IMR-90 (cell line): ENCODE data around the gene ETFDH.

Experiments used
- BHLHE40 ChIP-seq: fragments of 150-350 bp; IDR thresholded peaks from 2 replicates; pipeline ENCODE4 v1.6.1; 2016; ENCODE audit warnings: mild to moderate bottlenecking, low read depth, low read length
- CEBPB ChIP-seq: IDR thresholded peaks from 2 replicates; pipeline ENCODE4 v1.6.1; 2012; ENCODE audit warnings: low read depth, low read length, improper control_type of control experiment
- CTCF ChIP-seq: conservative IDR thresholded peaks from 2 replicates; pipeline ENCODE4 v1.5.1; 2012; ENCODE audit warnings: mild to moderate bottlenecking, low read depth, low read length, improper control_type of control experiment
- ELK1 ChIP-seq: fragments of 150-350 bp; IDR thresholded peaks from 2 replicates; pipeline ENCODE4 v1.6.1; 2016; ENCODE audit warnings: low read depth, mild to moderate bottlenecking, low read length, moderate library complexity, borderline replicate concordance
- POLR2A ChIP-seq: IDR thresholded peaks from 2 replicates; pipeline ENCODE4 v1.6.1; 2012; ENCODE audit warnings: mild to moderate bottlenecking, low read depth, low read length
- RFX5 ChIP-seq: IDR thresholded peaks from 2 replicates; pipeline ENCODE4 v1.8.0; 2012; ENCODE audit warnings: low read depth, mild to moderate bottlenecking, low read length, moderate library complexity
- SMC3 ChIP-seq: fragments of 150-350 bp; IDR thresholded peaks from 2 replicates; pipeline ENCODE4 v1.6.1; 2016; ENCODE audit warnings: low read depth, mild to moderate bottlenecking, antibody characterized with exemption, low read length, moderate library complexity

GRCh38 chr4:158656439-158656838 is 15.7 kb upstream of the ETFDH start:
- TF ChIP-seq CTCF (no peak), CEBPB (no peak), RFX5 (no peak), BHLHE40 (no peak), POLR2A (no peak), ELK1 (no peak), SMC3 (no peak)
